CD4-positive, alpha-beta T cell treated with Interleukin-15 for 4 hours (primary cell): ENCODE results near the gene GRHL1.
"Not testable (repeated sequence)": the region's sequence is repeated elsewhere in the genome, so short reads cannot be mapped to it uniquely, and the experiment has no call there.

ENCODE experiments used
- DNase-seq: peaks from one replicate; pipeline ENCODE4 v3.0.0-alpha.2; 2020; ENCODE audit warnings: low spot score

GRHL1 gene

GRCh38 chr2:10009811-10010781, 58.6 kb downstream of the GRHL1 start:
- DNase-seq, result no peak

DNA sequence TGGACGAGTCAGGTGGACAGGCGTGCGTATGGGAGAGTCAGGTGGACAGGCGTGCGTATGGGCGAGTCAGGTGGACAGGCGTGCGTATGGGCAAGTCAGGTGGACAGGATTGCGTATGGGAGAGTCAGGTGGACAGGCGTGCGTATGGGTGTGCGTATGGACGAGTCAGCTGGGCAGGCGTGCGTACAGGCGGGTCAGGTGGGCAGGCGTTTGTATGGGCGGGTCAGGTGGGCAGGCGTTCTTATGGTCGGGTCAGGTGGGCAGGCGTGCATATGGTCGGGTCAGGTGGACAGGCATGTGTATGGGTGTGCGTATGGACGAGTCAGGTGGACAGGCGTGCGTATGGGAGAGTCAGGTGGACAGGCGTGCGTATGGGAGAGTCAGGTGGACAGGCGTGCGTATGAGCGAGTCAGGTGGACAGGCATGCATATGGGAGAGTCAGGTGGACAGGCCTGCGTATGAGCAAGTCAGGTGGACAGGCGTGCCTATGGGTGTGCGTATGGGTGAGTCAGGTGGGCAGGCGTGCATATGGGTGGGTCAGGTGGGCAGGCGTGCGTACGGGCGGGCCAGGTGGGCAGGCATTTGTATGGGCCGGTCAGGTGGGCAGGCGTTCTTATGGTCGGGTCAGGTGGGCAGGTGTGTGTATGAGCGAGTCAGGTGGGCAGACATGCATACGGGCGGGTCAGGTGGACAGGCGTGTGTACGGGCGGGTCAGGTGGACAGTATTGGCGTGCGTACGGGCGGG, 59.5 kb downstream of the GRHL1 start:
- not testable (repeated sequence) for DNase-seq

DNA sequence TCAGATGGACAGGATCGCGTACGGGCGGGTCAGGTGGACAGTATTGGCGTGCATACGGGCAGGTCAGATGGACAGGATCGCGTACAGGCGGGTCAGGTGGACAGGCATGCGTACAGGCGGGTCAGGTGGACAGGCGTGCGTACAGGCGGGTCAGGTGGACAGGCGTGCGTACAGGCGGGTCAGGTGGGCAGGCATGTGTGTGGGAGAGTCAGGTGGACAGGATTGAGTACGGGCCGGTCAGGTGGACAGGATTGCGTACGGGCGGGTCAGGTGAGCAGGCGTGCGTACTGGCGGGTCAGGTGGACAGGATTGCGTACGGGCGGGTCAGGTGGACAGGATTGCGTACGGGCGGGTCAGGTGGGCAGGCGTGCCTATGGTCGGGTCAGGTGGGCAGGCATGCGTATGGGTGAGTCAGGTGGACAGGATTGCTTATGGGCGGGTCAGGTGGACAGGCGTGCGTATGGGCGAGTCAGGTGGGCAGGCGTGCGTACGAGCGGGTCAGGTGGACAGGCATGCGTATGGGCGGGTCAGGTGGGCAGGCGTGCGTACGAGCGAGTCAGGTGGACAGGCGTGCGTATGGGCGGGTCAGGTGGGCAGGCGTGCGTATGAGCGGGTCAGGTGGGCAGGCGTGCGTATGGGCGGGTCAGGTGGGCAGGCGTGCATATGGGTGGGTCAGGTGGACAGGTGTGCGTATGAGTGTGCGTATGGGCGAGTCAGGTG, 60.3 kb downstream of the GRHL1 start:
- DNase-seq, result not testable (repeated sequence)

DNA sequence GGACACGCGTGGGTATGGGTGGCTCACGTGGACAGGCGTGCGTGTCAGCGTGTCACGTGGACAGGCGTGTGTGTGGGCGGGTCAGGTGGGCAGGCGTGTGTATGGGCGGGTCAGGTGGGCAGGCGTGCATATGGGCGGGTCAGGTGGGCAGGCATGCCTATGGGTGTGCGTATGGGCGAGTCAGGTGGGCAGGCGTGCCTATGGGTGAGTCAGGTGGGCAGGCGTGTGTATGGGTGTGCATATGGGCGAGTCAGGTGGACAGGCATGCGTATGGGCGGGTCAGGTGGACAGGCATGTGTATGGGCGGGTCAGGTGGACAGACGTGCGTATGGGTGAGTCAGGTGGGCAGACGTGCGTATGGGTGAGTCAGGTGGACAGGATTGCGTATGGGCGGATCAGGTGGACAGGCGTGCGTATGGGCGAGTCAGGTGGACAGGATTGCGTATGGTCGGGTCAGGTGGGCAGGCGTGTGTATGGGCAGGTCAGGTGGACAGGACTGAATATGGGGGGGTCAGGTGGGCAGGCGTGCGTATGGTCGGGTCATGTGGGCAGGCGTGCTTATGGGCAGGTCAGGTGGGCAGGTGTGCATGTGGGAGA, 61.0 kb downstream of the GRHL1 start:
- DNase-seq, result not testable (repeated sequence)

GRCh38 chr2:10012963-10013461, 61.5 kb downstream of the GRHL1 start:
- no peak for DNase-seq

- DNase-seq, result not testable (repeated sequence)
Measured at GRCh38 chr2:10013651-10014417, 62.3 kb downstream of the GRHL1 start.

GRCh38 chr2:10014418-10015190, 63.1 kb downstream of the GRHL1 start:
- no peak for DNase-seq

DNA sequence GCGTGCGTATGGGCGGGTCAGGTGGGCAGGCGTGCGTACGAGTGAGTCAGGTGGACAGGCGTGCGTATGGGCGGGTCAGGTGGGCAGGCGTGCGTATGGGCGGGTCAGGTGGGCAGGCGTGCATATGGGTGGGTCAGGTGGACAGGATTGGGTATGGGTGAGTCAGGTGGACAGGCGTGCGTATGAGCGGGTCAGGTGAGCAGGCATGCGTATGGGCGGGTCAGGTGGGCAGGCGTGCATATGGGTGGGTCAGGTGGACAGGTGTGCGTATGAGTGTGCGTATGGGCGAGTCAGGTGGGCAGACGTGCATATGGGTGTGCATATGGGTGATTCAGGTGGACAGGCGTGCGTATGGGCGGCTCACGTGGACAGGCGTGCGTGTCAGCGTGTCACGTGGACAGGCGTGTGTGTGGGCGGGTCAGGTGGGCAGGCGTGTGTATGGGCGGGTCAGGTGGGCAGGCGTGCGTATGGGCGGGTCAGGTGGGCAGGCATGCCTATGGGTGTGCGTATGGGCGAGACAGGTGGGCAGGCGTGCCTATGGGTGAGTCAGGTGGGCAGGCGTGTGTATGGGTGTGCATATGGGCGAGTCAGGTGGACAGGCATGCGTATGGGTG, 64.0 kb downstream of the GRHL1 start:
- not testable (repeated sequence) for DNase-seq

DNA sequence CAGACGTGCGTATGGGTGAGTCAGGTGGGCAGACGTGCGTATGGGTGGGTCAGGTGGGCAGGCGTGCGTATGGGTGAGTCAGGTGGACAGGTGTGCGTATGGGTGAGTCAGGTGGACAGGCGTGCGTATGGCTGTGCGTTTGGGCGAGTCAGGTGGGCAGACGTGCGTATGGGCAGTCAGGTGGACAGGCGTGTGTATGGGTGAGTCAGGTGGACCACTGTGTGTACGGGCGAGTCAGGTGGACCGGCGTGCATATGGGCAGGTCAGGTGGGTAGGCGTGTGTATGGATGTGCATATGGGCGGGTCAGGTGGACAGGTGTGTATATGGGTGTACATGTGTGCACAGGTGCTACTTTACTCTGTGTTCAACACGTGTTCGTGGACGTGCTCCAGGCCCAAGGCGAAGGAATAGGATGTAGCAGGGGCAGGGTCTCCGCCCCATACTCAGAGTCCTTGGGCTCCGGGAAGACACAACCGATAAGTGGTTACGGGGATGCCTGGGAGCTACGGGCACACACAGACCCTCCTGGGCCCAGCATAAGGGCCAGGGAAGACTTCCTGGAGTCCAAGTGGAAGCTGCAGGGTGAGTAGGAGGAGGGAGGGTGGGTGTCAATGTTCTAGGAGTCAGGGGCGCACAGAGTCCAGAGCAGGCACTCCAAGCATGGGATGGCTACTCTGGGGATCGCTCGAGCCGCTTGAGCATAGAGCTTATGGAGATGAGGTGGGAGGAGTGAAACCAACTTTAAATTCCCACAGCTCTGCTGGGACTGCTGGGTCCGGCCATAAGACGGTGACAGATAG, 64.7 kb downstream of the GRHL1 start:
- DNase-seq, result no peak

DNA sequence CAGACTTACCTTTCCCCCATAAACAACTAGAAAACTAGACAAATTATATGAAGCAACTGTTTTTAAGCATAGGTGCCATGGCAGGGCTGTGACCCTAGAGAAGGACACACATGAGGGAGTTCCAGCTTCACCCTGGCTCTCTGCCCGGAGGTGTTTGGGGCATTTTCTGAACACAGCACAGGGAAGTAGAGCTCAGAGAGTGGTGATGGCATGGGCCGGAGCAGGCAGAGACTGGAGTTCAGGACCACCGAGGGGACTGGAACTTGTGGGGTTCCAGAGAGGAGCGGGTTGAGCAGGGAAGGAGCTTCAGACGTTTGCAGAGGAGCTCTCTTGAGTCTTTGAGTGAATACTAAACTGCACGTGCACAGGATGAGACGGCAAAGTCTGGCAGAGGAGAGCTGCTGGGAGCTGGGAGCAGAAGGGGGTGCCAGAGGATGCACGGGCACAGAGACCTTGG, 65.3 kb downstream of the GRHL1 start:
- DNase-seq, result no peak

DNA sequence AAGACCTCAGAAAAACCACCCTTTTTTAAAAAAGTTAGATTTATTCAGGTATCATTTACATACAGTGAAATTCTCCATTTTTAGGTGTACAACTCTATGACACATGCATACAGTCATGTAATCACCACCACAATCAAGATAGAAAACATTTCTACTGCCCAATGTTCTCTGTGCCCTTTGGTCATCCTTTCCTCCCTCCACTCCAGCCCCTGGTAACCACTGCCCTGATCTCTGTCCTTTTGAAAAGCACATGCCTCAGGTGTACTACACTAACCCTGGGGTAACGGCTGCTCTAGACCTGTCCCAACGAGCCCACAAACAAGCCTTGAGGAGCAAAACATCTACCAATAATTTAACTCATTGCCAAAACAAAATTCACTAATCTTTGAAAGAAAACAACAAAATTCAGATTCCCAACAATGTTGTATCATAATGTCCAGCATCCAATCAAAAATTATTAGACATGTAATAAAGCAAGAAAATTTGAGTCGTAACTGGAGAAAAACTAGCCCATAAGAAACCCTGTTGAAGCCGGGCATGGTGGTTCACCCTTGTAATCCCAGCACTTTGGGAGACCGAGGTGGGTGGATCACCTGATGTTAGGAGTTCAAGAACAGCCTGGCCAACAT, 65.9 kb downstream of the GRHL1 start:
- no peak for DNase-seq

- no peak for DNase-seq
Measured at GRCh38 chr2:10019174-10019573, 67.7 kb downstream of the GRHL1 start.

GRCh38 chr2:10019602-10020400, 68.3 kb downstream of the GRHL1 start:
- DNase-seq, result no peak

- no peak for DNase-seq
Measured at GRCh38 chr2:10022041-10022421, 70.5 kb downstream of the GRHL1 start.

GRCh38 chr2:10022445-10022844, 71.0 kb downstream of the GRHL1 start:
- DNase-seq, result no peak

GRCh38 chr2:10022966-10023662, 71.6 kb downstream of the GRHL1 start:
- no peak for DNase-seq
